BE2C (cell line): Measurements from ENCODE around the gene METTL26.

Experiments used
- DNase-seq: peaks from one replicate; pipeline ENCODE4 v3.0.0-alpha.2; 2020
- H3K27me3 ChIP-seq: fragments of 250-450 bp; sonication (Bioruptor Pico); 2 replicates; pipeline ENCODE4 v1.5.1; 2020; ENCODE audit warnings: mild to moderate bottlenecking
- H3K36me3 ChIP-seq: fragments of 250-450 bp; sonication (Bioruptor Pico); 2 replicates; pipeline ENCODE4 v1.5.1; 2020; ENCODE audit warnings: mild to moderate bottlenecking
- H3K4me1 ChIP-seq: fragments of 250-450 bp; sonication (Bioruptor Pico); 2 replicates; pipeline ENCODE4 v1.5.1; 2020
- H3K4me3 ChIP-seq: 2 replicates; pipeline ENCODE4 v1.5.1; 2011; ENCODE audit warnings: low read depth, low read length
- H3K9me3 ChIP-seq: fragments of 250-450 bp; sonication (Bioruptor Pico); 2 replicates; pipeline ENCODE4 v1.5.1; 2020
- CTCF ChIP-seq: IDR thresholded peaks from 2 replicates; pipeline ENCODE4 v1.5.1; 2012; ENCODE audit warnings: mild to moderate bottlenecking, low read depth, low read length

Gene METTL26

DNA sequence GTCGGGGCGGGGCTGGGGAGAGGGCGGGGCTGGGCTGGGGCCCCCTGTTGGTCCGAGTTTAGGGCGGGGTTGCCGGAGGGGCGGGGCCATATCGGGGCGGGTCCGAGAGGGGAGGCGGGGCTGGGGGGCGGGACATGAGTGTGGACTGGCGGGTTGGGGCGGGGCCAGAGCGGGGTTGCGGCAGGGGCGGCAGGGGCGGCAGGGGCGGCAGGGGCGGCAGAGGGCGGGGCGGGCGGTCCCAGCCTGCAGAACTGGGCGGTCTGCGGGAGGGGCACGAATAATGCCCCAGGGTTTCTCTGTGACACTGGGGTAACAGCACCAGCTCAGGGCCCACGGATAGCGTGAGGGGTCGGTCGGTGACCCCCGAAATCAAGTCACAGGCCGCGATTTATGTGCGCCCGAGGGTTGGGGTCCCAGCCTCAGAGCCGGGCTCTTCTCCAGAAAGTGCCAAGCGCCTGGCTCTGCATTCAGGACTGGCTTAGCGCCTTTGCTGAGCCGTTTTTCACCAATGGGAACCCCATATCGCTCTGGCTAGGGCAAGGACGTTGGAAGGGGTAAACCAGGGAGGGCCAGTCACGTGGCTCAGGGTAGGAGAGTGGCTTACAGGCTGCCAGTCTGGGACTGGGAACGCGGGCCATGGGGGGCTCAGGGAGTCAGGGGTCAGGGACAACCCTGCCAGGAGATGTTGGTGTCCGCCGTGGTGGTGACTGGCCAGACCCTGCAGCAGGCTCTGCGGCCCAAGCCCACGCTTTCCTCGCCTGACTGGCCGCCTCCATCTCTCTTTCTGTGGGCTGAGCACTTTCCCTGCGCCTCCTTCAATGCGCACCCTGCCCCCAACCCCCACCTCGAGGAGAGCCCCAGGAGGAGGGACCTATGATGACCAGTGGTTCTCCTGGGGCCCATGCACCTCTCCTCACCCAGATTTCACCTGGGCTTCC is 1.2 kb upstream of the METTL26 start:
- DNase-seq = peak; percentile 97
- H3K9me3 ChIP-seq = no peaks in the 10 kb centered on the region

GRCh38 chr16:635573-636205 is 416 bp downstream of the METTL26 start:
- no peak for DNase-seq
- peaks cover 15% of the 10 kb centered on the region for H3K4me1 ChIP-seq
- peaks cover 10% of the 10 kb centered on the region for H3K36me3 ChIP-seq

More for the DNA sequence above, 1.2 kb upstream of the METTL26 start:
- H3K4me3 ChIP-seq = peak overlapping the region; percentile 78
- peaks cover 10% of the 10 kb centered on the region for H3K36me3 ChIP-seq
- peaks cover 9% of the 10 kb centered on the region for H3K4me1 ChIP-seq
- TF ChIP-seq CTCF = no peak
- no peaks in the 10 kb centered on the region for H3K27me3 ChIP-seq

DNA sequence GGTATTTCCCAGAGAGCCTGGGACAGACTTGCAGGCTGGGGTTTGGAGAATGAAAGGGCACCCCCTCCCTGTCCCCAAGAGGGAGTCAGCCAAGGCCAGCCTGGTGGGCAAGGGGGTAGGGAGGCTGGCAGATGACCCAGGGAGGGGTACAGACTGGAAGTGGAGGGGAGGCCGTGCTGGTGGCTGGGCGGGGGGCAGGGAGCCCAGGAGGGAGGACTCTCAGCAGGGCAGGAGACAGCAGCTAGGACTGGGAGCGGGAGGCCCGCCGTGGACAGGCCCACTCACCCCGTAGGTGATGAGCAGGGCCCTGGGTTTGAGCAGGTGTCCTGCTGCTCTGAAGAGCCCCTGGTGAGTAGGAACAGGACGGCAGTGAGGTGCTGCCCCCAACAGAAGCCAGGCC is 1.1 kb downstream of the METTL26 start:
- Histone ChIP-seq H3K36me3 (peaks cover 10% of the 10 kb centered on the region), H3K27me3 (no peaks in the 10 kb centered on the region), H3K9me3 (no peaks in the 10 kb centered on the region), H3K4me1 (peaks cover 22% of the 10 kb centered on the region), H3K4me3 (peak overlapping the region; percentile 78)
- TF ChIP-seq CTCF = no peak
- no peak for DNase-seq

More at GRCh38 chr16:635573-636205, 416 bp downstream of the METTL26 start:
- no peak for TF ChIP-seq CTCF
- Histone ChIP-seq H3K27me3 (no peaks in the 10 kb centered on the region), H3K9me3 (no peaks in the 10 kb centered on the region), H3K4me3 (peak overlapping the region; percentile 78)

GRCh38 chr16:634051-634670 is 1.9 kb downstream of the METTL26 start:
- peaks cover 10% of the 10 kb centered on the region for H3K36me3 ChIP-seq
- no peak overlapping the region for H3K4me3 ChIP-seq
- peaks cover 25% of the 10 kb centered on the region for H3K4me1 ChIP-seq

DNA sequence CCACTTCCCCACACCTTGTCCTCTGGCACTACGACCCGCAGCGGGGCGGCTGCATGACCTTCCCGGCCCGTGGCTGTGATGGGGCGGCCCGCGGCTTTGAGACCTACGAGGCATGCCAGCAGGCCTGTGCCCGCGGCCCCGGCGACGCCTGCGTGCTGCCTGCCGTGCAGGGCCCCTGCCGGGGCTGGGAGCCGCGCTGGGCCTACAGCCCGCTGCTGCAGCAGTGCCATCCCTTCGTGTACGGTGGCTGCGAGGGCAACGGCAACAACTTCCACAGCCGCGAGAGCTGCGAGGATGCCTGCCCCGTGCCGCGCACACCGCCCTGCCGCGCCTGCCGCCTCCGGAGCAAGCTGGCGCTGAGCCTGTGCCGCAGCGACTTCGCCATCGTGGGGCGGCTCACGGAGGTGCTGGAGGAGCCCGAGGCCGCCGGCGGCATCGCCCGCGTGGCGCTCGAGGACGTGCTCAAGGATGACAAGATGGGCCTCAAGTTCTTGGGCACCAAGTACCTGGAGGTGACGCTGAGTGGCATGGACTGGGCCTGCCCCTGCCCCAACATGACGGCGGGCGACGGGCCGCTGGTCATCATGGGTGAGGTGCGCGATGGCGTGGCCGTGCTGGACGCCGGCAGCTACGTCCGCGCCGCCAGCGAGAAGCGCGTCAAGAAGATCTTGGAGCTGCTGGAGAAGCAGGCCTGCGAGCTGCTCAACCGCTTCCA is 2.6 kb downstream of the METTL26 start:
- H3K36me3 ChIP-seq = peaks cover 10% of the 10 kb centered on the region
- no peak for DNase-seq
- no peaks in the 10 kb centered on the region for H3K9me3 ChIP-seq
- peaks cover 30% of the 10 kb centered on the region for H3K4me1 ChIP-seq
- no peaks in the 10 kb centered on the region for H3K27me3 ChIP-seq
- H3K4me3 ChIP-seq = no peak overlapping the region
- TF ChIP-seq CTCF = no peak

More at GRCh38 chr16:634051-634670, 1.9 kb downstream of the METTL26 start:
- Histone ChIP-seq H3K27me3 (no peaks in the 10 kb centered on the region), H3K9me3 (no peaks in the 10 kb centered on the region)
- TF ChIP-seq CTCF = no peak
- no peak for DNase-seq
